ENCODE data around the gene CDC42EP2.

Gene CDC42EP2

DNA sequence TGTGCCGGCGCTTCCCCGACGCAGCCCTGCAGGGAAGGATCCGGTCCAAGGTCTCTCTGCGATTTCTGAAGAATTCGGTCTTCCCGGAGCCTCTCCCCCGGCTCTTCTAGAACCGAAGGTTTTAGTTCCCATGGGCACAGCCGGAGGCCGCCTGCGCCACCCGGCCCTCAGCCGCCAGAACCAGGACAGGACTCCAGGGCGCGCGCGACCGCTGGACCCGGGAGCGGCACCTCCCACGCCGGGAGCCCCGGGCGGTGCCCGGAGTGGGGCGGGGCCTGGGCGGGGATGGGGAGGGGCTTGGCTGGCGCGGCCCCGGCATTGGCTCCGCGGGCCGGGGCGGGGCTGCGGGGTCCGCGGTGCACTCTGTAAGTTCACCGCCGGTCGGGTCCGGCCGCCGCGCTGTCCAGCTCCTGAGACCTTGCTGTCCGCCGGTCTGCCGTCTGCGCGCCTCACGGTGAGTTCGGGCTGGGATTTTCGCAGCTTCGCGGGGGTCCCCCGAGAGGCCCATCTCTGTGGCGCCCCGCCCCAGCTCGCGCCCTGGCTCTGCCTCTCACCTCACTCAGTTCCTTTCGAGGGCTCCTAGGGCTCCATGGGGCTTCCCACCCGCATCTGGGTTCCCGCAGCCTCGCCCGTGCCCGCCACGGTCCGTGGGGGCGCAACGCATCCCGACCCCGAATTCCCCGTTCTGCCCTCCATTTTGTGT, at the start of gene CDC42EP2:
Gene CDC42EP2, plus strand, starts transcription at position 366 of the 703 bp plus-strand sequence. CDS start 6,033 bp downstream, outside the sequence.
- peak; percentile 47 for DNase-seq (ENCODE audit: low read depth)

DNA sequence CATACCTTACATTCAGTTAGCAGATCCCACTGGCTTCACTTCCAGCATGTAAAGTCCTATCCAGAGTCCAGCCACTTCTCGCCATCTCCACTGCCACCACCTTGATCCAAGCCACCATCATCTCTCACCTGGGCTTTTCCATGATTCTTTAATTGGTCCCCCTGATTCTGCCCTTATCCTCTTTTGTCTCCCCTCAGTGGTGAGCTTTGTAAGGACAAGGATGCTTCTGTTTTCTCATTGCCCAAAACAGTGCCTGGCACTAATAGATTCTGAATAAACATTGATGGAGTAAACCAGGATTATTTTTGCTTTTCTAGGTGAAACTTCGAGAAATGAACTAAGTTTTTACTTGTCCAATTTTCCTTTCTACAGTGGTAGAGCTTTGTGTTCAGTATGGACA, 48.5 kb upstream of the CDC42EP2 start:
- no peak for DNase-seq (ENCODE audit: low read depth)

- no peak for DNase-seq (ENCODE audit: low read depth)
Observed at GRCh38 chr11:65274735-65275682, 39.7 kb upstream of the CDC42EP2 start.

- no peak for DNase-seq (ENCODE audit: low read depth)
Observed at GRCh38 chr11:65275906-65276305, 38.8 kb upstream of the CDC42EP2 start.

- no peak for DNase-seq (ENCODE audit: low read depth)
Observed at GRCh38 chr11:65277631-65278277, 36.9 kb upstream of the CDC42EP2 start.

DNA sequence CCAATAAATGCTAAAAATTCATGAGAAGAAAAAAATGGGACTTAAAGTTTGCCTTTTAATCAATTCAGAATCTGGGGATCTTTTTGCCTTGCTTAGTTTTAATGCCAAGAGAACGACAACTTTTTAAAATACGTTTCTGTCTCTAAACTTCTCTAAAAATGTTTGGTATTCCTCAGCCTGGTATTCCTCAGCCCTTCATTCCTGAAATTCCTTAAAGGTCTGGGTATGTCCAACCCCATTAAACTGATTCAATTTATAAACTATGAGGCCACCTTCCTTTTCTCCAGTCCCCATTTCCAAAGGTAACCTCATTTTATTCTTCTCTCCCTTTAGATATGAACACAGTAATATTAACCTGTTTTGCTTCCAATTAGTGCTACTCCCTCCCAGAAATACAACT, 36.3 kb upstream of the CDC42EP2 start:
- no peak for DNase-seq (ENCODE audit: low read depth)

DNA sequence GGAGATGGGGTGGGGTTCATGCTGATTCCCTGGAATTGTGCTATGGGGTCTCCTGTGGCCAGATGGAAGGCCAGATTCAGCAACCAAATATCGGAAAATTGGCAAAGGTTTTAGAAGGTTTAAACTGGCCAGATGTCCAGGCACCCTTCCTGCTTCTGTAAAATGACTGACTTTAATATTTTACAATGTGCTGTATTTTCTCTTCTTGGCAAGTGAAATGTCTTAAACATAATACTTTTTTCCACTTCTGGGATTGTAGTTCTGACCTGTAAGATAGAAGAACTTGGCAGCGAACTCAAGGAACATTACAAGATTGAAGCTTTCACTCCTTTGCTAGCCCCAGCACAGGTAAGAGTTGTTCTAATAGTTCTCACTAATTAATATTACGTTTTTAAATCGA, 35.4 kb upstream of the CDC42EP2 start:
- no peak for DNase-seq (ENCODE audit: low read depth)

DNA sequence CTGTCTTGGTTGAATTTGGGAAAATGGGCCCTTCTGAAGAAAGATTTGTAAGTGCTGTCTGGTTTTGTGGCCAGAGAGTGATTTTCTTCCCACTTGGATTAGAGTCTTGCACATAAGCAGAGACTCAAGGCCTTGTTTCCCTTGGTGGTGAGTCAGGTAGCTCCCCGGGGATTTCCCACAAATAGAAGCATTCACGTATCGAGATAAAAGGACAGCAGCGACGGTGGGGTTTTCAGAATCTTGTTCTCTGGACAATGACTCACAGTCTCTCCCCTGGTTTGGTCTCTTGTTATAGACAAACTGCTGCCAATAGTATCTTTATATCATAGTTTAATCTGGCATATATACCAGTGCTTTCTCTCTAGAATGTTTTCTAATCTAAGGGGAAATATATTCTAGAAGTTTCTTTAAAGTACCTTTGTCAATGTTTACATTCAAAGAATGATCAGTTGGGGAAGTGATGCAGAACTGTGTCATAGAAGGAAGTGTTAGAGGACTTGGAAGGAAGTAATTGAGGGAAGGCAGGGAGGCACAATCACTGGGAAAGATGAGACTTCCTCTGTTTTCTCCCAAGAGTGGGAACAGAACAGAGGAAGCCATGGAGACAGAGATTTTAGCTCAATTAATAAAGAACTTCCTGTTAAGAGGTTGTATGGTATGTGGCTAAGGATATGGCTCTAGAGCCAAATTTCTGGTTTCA, 34.8 kb upstream of the CDC42EP2 start:
- peak; percentile 15 for DNase-seq (ENCODE audit: low read depth)

- no peak for DNase-seq (ENCODE audit: low read depth)
Observed at GRCh38 chr11:65280646-65281045, 34.0 kb upstream of the CDC42EP2 start.

DNA sequence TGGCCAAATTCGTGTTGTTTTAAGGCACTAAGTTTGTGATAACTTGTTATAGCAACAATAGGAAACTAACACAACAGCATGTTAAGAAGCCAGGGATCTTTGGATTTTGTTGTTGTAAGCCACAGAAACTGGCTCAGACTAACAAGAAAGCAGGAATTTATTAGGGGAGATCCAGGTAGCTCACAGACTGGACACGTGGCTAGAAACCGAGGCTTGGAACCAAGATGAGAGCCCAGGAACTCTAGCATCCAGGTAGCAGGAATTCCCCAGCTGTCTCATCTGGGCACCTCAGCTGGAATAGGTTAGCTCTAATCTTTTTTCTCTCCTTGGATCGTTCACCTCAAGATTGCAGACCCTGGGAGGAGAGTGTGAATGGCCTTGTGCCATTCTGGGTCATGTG, 28.0 kb upstream of the CDC42EP2 start:
- no peak for DNase-seq (ENCODE audit: low read depth)

GRCh38 chr11:65287601-65288000, 27.1 kb upstream of the CDC42EP2 start:
- no peak for DNase-seq (ENCODE audit: low read depth)

DNA sequence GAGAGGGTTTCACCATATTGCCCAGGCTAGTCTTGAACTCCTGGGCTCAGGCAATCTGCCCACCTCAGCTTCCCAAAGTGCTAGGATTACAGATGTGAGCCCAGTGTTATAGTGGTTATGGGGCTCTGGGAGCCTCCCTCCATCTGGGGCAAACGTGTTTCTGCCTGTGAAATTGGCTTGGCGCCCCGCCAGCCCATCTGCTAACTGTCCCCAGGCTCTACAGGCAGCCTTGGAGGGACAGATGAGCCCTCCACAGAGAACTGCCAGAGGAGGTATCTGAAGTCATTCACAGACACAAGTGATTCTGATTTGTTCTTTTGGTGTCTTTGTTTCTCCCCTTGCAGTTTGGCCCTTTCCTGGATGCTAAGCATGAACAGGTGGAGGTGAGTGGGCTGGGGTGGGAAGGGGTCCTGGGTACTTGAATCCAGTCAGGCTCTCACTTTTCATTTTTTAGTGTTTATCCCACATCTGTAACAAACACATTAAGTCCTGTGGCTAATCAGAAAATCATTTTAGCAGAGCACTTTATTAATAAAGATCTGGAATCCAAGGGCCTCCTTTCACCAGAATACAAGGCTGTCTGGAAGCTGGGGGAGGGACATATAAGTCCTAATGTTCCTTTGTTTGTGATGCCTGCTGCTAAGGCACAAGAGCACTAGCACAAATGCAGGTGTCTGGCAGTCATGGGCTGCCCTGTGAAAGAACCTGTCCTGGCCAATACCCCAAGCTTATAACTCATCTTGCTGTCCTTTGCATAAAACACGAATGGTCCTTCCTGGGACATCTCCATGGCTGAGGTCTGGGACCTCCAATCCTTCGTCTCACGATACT, 25.7 kb upstream of the CDC42EP2 start:
- DNase-seq (ENCODE audit: low read depth) = no peak

DNA sequence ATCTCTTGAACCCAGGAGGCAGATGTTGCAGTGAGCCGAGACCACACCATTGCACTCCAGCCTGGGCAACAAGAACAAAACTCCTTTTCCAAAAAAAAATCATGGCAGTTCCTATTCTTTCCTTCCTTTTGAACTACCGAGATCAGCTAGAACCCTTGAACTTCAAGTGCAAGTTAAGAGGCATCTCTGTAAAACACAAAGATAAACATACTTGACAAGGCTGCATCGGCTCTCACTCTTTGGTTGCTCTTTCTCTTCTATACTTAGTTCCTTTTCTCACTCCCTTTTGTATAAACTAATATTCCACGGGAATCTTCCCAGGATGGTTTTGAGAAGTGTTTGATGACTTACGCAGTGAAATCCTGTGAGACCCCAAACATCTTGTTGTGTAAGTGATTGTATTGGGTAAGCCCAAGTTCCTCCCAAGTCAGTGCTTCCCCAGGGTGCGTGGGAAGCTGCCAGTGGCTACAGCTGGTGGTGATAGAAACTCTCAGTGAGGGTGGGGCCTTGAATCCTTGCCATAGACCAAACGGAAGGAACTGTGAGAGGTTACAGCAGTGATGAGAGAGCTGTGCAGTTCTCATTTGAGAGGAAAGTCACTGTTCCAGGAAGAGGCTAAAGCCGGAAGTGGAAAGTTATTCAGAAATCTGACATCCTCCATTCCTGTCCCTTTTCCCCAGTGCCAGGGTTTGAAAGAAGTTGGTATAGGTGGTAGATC, 24.1 kb upstream of the CDC42EP2 start:
- no peak for DNase-seq (ENCODE audit: low read depth)

- no peak for DNase-seq (ENCODE audit: low read depth)
Observed at GRCh38 chr11:65291613-65292012, 23.1 kb upstream of the CDC42EP2 start.

GRCh38 chr11:65292890-65293289, 21.8 kb upstream of the CDC42EP2 start:
- no peak for DNase-seq (ENCODE audit: low read depth)

GRCh38 chr11:65293909-65294381, 20.7 kb upstream of the CDC42EP2 start:
- DNase-seq (ENCODE audit: low read depth) = no peak

- DNase-seq (ENCODE audit: low read depth) = no peak
Observed at GRCh38 chr11:65295001-65295400, 19.7 kb upstream of the CDC42EP2 start.

- no peak for DNase-seq (ENCODE audit: low read depth)
Observed at GRCh38 chr11:65295571-65296341, 18.9 kb upstream of the CDC42EP2 start.

- no peak for DNase-seq (ENCODE audit: low read depth)
Observed at GRCh38 chr11:65297026-65297672, 17.5 kb upstream of the CDC42EP2 start.

Measured in stimulated activated CD8-positive, alpha-beta memory T cell treated with anti-CD3 and anti-CD28 coated beads, Interleukin-12 subunit alpha, Interleukin-12 subunit beta, amount 100 ng/mL, for 1 hour (primary cell).